Lower leg skin (tissue), 3 donors: Measurements from ENCODE around the gene SCAMP2.

Source experiments
- POLR2A ChIP-seq, 2 donors: fragments of 450-650 bp; IDR thresholded peaks; one replicate each; pipeline ENCODE4 v1.6.1; 2016 to 2017; ENCODE audit warnings: antibody characterized with exemption in 2 of 2, mild to moderate bottlenecking in 1 of 2, moderate library complexity in 1 of 2
- TF ChIP-seq, protein P1 (sequence below), 3 donors: fragments of 450-650 bp; IDR thresholded peaks; one replicate each; pipeline ENCODE4 v1.5.1; 2016; ENCODE audit warnings: antibody characterized with exemption in 3 of 3, mild to moderate bottlenecking in 3 of 3, moderate library complexity in 2 of 3

DNA sequence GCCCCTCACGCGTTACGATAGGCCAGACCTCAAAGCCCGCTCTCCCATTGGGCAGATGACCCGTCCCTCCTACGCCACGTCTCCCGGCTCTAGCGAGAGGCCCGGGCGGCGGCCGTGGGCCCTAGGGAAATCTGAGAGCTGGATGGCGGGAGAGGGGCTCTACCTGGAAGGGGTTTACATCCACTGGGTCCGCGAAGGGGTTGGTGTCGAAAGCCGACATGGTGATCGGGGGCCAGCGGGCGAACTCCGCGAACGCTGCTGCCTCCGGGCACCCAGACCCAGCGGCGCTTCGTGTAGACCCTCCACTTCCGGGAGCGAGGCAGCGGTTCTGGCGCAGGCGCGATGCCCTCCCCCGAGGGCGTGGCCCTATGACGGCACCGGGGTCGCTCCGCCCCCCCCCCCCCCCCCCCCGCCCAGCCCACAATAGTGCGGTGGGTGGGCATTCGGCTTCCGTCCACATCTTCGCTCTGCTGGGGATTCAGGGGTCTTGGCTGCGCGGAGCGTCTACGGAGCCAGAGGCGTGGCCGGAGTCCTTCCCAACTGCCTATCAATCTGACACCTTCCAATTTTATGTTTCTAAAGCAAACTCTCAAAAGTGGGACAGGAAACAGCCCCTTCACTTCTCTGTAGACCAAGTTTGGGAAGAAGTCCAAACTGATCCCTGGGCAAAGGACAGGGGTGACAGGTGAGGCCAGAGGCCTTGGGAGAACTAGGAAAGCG, at the start of gene SCAMP2:
- TF ChIP-seq, protein P1, sequence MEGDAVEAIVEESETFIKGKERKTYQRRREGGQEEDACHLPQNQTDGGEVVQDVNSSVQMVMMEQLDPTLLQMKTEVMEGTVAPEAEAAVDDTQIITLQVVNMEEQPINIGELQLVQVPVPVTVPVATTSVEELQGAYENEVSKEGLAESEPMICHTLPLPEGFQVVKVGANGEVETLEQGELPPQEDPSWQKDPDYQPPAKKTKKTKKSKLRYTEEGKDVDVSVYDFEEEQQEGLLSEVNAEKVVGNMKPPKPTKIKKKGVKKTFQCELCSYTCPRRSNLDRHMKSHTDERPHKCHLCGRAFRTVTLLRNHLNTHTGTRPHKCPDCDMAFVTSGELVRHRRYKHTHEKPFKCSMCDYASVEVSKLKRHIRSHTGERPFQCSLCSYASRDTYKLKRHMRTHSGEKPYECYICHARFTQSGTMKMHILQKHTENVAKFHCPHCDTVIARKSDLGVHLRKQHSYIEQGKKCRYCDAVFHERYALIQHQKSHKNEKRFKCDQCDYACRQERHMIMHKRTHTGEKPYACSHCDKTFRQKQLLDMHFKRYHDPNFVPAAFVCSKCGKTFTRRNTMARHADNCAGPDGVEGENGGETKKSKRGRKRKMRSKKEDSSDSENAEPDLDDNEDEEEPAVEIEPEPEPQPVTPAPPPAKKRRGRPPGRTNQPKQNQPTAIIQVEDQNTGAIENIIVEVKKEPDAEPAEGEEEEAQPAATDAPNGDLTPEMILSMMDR (IDR thresholded peaks at IDR 0.05): no peak
- peak in 1 of 2 donors; percentile 41 for TF ChIP-seq POLR2A (IDR thresholded peaks at IDR 0.05)
